GM19023 (cell line): ENCODE data around the gene CLMN.

ENCODE experiments used
- ATAC-seq: cut with Tn5 transposase; IDR thresholded peaks from one replicate; pipeline ENCODE4 v1.9.1; 2021; ENCODE audit warnings: mild to moderate bottlenecking, moderate library complexity; ENCODE audit not compliant: unreplicated experiment

CLMN gene

DNA sequence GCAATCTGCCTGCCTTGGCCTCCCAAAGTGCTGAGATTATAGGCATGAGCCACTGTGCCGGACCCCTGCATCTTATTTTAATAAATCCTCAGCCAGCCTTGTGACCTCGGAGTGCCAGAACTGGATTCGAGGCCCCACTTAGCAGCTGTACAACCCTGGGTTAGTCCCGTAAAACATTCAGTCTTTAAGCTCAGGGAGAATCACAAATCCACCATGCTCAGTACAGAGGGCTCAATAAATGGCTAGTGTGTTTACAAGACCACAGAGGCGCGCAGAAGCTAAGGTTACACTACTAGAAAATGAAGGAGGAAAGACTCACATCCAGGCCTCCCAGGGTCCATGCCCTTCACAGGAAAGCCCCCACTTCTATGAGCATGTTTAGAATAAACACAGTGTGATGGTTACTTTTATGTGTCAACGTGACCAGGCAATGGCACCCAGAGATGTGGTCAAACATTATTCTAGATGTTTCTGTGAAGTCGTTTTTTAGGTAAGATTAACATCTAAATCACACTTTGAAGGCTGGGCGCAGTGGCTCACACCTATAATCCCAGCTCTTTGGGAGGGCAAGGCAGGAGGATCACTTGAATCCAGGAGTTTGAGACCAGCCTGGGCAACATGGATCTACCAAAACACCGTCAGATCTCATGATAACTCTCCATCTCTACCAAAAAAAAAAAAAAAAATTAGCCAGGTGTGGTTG is 55.3 kb downstream of the CLMN start:
- ATAC-seq, result no peak

DNA sequence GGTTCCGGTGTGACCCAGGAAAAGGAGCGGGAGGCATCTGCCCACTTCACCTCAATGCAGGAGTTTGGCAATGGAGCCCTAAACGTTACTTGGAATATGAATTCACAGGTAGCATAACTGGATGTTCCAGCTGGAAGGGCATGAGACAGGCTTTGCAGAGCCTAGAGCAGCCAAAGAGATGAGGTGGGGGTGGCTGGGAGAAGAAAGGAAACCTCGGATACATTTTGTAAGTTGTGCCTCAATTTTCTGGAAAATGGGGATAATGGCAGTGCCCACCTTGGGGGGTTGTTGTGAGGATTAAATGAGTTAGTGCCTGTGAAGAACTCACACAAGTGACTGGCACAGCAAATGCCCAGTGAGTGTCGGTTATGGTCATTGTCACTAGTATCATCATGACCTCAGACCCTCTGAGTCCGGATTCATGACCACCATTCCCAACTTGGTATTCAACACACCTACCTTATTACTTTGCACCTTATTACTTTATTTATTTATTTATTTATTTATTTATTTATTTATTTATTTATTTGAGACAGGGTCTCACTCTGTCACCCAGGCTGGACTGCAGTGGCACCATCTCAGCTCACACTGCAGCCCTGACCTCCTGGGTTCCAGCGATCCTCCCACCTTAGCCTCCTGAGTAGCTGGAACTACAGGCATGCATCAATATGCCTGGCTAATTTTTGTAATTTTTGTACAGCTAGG is 56.0 kb downstream of the CLMN start:
- ATAC-seq, result no peak

DNA sequence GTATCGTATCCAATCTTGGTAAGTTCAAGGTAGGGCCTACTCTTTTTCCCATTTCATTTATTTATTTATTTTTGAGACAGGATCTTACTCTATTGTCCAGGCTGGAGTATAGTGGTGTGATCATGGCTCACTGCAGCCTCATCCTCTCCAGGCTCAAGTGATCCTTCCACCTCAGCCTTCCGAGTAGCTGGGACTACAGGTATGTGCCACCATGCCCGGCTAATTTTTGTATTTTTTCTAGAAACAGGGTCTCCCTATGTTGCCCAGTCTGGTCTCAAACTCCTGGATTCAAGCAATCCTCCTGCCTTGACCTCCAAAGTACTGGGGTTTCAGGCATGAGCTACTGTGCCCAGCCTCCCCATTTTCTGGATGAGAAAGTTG is 57.2 kb downstream of the CLMN start:
- no peak for ATAC-seq

DNA sequence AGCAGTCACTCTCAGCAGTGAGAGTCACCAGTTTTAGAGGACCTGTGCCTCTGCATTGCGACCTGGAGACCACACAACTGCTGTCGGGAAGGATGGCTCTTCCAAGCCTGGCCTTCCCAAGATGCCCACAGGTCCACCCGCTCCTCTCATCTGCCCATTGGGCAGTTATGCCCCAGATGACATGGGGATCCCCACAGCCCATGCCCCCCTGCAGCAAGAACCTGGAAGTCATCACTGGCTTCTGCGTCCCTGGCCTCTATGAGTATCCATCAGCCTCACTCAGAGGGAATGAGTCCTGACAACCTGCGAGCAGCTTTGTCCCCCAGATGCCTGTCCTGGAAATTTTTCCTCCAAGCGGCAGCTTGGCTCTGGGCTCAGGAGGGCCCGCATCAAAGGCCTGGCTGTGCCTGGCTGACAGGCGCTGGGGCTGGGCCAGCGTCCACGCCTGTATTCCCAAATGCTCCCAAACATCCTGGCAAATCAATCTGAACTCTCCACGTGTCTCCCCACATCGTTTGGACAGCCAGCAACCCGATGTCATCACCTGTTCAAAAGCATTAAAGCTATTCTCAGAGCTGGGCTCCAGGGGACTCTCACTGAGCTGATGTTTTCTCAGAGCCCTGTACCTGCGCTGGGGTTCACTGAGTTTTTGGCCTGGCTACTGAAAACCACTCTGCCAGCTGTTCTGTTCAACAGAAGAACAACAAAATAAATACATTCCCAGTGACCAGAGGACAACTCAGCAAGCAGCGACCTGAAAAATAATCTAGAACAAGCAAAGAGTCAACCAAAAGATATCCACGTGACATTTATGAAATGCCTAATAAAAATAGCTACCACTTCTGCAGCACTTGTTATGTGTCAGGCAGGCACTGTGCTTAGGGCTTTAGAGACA is 57.8 kb downstream of the CLMN start:
- no peak for ATAC-seq

DNA sequence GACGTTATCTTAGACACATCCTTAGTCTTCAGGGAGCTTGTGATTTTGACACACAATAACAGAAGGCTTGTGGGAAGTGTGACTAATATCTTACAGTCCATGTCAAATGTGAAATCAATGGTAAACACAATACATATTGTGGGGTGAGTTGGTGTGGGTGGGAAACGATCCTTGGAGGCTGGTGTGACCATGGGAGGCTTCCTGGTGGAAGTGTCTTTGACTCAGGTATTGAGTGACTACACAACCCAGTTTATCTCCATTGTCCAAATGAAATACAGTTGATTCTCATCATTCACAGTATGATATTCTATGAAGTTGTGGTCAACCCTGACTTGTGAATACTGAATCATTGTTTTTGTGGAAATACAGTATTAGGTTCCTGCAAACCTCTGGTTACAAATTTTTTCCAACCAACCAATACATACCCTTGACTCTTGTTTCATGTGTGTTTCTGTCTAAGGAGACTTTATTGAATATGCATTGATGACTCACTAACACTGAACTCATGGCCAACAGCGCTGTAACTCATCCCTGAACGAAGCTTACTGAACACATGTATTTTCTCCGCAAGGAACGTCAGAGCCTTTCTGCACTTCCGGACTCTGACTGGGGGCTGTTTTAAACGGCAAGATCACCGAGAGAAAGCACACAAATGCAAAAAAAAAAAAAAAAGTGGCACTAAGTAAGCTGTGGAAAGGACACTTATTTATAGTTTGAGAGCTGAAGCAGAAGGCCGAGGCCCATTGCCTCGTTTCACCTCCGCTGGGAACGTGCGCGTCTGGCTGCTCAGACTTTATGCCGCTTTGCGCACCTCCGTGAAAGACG is 59.0 kb downstream of the CLMN start:
- no peak for ATAC-seq

DNA sequence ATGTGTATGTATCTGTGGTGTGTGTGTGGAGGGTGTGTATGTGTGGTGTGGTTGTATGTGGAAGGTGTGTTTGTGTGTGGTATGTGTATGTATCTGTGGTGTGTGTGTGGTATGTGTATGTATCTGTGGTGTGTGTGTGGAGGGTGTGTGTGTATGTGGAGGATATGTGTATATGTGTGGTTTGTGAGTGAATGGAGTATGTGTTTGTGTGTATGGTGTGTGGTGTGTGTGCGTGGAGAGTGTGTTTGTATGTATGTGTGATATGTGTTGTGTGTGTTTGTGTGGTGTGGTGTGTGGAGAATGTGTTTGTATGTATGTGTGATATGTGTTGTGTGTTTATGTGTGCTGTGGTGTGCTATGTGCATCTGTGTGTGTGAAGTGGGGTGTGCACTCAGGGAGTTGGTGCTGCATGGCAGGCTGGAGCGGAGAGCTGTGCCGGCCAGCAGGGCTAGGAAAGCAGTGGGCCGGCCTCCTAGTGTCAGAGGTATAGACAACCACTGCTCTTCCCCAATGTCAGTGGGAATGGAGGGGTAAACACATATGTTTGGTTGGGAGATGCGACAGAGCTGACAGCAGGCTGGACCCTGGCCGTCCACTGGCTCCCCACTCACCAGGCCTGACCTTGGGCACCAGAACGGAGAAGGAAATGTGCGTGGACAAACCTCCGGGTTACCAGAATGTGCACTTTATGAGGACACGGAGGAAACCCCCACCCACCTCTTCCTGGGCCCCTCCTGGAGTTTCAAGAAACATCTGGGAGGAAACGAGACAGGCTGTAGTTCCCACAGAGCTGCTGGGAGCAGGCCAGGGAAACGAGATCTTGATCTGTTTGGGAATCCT is 60.7 kb downstream of the CLMN start:
- no peak for ATAC-seq

DNA sequence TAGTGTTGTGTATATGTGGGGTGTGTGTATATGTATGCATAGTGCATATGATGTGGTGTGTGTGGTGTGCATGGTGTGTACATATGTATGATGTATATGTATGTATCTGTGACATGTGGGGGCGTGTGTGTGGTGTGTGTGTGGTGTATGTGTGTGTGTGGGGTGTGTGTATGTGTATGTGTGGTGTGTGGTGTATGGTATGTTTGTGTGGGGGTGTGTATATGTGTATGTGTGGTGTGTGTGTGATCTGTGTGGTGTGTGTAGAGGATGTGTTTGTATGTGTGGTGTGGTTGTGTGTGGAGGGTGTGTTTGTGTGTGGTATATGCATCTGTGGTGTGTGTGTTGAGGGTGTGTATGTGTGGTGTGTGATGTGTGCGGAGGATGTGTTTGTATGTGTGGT is 61.6 kb downstream of the CLMN start:
- no peak for ATAC-seq

DNA sequence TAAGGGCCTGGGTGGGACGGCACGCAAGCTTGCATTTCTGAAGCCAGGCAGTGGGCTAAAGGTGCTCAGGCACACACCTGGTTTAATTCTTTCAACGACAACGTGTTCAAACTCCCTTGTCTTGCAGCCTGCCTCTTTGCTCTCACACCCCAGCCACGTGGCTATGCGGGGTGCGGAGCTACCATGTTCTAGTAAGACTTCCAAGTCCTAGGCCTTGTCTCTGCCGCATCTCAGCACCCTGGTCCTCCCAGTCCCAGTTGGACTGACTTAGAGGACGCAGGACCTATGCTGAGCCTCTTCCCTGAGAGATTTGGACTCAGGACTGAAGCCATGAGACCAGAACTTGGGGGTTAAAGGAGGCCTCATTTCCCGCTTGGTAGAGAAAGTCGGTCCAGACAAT is 62.2 kb downstream of the CLMN start:
- ATAC-seq, result no peak

DNA sequence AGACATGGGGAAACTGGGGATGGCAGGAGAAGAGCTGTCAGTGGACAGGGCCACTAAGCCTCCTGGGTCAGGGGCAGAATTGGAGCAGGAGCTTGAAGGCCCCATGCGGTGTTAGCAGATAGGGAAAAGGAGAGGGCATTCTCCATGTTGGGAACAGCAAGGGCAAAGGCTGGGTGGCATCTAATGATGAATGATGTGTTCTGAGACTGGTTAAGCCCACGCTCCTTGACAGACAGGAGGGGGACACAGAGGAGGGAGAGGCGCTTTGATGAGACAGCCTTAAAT is 63.0 kb downstream of the CLMN start:
- ATAC-seq, result no peak

DNA sequence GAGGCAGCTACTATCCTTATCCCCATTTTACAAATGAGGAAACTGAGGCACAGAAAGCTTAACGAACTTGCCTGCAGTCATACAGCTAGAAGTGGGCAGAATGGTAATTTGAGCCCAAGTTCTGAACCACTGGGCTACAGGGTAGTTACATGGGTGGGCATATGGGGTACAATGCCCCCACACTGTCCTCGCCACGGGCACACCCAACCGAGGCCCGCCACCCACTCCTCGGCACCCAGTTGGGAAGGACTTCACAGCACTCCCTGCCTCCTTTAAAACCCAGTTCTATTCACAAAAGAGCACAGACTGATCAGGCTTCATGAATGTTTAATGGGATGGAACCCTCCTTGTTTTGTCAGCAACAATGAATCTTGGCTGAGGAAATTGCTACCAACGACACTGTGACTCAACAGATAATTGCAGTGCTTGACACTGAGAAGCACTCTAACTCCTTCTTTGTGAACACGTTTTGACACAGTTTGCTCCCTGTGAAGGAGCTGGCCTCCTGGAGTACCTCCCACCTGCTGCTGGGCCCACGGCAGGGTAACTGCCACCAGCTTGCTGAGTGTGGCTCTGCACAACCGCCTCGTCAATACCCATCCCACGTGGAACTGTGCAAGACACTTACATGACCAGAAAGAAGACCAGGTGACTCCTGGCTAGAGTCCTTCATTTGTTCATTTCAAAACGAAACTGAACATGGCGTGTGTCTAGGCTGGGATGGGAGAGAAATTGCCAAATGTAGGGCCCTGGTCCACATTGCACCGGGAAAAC is 63.5 kb downstream of the CLMN start:
- ATAC-seq, result no peak

DNA sequence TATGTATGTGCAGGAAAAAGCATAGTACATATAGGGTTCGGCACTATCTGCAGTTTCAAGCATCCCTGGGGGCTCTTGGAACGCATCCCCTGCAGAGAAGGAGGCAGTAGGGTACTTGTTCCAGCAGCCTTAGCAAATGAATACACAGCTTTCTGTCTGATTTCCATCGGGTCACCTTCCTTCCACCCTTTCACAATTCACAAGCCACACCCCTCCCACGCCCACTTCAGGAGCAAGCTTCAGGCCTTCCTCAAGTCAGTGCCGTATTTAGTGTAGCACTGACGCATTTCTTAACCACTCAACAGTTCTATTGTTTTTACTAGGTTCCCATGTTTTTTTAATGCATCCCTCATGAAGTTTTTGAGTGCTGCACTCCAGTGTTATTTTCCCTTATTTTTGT is 64.2 kb downstream of the CLMN start:
- no peak for ATAC-seq

DNA sequence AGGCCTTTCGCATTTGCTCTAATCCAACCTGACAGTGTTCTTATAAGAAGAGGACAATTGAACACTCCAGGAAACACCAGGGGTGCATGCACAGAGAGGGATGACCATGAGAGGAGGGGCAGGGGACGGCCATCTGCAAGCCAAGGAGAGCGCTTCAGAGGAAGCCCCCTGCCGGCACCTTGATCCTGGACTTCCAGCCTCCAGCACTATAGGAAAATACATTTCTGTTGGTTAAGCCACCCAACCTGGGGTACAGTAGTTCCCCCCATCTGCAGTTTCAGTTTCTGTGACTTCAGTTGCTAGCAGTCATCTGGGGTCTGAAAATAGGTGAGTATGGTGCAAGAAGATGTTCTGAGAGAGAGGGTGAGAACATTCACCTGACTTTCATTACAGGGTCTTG is 64.7 kb downstream of the CLMN start:
- no peak for ATAC-seq

DNA sequence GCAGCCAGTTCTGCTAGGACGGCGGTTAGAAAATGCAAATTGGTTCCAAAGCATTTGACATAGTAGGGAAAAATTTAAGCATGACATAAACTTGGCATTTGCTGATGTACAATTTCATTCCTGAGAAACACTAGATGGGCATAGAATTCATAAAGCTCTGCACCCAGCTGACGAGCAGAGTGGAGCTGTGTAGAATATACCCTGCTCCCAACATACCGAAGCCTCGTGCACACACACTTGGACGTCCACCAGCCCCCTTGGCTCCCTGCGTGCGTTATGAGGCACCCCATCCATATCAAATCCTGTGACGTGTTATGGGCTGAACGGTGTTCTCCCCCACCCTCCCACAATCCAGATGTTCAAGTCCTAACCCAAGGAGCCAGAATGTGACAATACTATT is 65.4 kb downstream of the CLMN start:
- no peak for ATAC-seq

DNA sequence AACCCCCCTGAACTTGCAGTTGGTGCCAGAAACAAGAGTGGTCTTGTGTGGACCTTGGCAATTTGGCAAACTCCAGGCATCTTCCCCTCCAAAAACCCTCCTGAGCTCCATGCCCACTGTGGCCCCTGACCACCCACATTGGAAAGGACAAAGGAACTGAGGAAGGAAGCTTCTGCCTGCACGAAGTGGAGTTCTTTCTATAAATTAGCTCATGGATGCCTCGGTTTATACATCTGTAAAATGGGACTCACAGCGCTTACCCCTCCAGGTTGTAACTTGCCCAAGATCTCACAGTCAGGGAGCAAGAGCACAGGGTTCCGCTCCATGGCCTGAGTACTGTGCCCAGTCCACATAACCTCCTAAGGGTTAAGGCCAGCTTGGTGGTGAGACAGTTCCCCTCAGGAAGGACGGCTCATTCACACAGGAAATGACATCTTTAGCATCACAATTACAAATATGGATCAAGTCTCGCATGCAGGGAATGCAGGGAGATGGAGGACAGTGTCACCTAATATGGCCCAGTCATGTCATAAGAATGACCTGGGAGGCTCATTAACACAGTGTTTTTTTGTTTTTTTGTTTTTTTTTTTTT is 66.6 kb downstream of the CLMN start:
- ATAC-seq, result no peak

DNA sequence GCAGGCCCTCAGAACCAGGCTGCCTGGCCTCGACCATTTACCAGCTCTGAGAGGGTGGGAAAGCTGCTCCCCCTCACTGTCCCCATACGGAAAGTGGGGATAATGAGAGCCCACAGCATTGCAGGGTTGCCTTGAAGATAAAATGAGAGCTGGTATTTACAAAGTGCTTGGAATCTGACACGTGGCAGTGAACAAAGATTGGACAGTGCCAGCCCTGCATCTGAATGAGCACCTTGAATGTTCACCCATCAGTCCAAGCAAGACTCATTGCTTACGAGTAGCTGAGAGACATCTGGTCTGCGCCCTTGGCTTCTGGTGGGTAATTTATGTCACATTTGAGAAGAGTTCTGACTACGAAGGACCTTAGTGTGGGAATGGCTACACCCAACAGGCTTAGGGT is 67.5 kb downstream of the CLMN start:
- no peak for ATAC-seq

DNA sequence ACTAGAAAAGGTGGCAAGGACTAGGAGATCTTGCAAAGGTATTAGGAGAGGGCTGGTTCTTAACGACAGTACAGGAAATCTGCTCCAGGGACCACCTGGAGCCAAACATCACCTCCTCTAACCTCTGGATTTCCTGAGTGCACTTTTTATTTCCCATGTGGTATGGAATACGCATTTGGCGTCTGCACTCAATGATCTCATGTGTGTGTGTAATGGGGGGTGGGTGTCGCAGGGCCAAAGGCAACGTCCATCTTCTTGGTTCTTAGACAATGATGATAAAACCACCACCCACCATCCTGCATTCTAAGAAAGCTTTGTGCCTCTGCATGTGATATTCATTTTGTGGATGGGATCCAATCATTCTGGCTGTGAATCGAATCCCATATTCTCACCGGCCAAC is 68.8 kb downstream of the CLMN start:
- no peak for ATAC-seq

DNA sequence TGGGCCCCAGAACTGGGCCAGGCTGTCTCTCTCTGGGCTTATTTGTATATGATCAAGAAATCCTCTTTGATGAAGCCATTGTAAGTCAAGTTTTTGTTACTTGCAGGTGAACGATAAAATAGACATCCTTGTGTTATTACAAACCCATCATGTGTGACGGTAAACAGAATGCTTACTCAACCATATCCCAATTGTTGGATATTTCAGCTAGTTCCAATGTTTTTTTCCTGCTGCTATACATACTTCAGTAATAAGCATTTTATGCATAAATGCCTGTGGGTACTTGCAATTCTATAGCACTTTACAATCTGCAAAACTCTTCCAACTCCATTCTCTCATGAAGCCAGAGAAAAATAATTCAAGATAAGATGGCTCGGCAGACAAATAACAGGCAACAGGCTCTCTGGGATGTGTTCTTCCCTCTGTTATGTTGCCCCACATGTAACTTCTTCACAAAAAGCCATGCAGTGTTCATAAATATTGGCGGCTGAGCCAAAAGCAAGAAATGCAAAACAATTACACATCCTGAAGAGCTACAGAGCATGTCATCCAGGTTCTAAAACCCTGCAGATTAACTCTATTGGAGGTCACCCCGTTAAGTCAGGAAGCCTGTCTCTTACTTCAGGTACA is 69.5 kb downstream of the CLMN start:
- ATAC-seq, result no peak

DNA sequence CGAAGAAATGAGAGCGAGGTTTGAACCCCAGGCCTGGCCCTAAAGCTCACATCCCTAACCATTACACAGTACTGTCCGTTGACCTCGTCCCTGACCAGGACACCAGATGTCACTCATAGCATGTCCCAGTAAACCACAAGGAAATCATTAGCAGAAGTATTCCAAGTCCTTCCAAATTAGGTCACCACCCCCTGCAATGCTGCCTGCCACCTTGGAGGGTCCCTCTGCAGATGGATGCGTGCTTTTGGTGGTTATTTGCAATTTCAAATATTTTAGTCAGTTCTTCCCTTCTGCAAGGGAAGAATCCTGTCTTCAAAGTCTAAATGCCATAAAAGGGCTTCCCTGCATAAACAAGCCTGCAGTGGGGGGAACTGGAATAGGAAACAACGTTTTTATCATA is 71.3 kb downstream of the CLMN start:
- no peak for ATAC-seq

DNA sequence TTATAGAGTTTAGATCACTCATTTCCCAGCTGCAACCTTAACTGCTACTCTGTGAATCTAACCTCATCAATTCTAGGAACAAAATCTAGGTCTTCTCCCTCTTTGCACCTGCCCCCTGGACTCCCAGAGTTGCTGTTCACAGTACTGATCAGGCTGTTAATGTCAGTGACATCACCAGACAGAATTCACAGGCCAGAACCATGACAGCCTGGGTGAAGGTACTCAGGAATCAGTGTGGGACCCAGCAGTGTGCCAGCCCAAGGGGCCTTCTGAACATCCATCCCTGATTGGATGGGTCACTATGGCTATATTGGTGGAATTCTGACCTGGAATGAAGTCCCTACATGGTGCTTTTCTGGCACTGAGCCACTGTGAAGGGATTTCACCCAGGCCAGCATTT is 72.8 kb downstream of the CLMN start:
- no peak for ATAC-seq
